HG02885 (cell line): ENCODE data around the gene PPP2R5B.

ENCODE experiments used
- ATAC-seq: cut with Tn5 transposase; IDR thresholded peaks from one replicate; pipeline ENCODE4 v1.9.1; 2021; ENCODE audit warnings: mild to moderate bottlenecking; ENCODE audit not compliant: unreplicated experiment, poor library complexity

Gene PPP2R5B

DNA sequence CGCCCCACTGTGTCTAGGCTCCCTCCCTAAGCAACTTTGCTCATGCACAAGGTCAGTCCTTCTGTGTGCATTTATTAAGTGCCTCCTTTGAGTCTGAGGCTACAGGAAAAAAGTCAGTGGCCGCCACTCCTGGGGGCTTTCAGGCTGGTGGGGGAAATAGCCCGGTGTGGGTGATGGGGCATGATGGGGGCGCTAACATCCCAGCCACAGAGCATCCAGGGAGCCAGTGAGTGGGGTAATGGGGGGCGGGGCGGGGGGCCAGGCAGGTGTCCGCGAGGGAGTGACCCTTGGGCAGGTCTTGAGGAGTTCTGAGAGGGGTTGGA lies 36.1 kb upstream of the PPP2R5B start:
- ATAC-seq, result no peak

DNA sequence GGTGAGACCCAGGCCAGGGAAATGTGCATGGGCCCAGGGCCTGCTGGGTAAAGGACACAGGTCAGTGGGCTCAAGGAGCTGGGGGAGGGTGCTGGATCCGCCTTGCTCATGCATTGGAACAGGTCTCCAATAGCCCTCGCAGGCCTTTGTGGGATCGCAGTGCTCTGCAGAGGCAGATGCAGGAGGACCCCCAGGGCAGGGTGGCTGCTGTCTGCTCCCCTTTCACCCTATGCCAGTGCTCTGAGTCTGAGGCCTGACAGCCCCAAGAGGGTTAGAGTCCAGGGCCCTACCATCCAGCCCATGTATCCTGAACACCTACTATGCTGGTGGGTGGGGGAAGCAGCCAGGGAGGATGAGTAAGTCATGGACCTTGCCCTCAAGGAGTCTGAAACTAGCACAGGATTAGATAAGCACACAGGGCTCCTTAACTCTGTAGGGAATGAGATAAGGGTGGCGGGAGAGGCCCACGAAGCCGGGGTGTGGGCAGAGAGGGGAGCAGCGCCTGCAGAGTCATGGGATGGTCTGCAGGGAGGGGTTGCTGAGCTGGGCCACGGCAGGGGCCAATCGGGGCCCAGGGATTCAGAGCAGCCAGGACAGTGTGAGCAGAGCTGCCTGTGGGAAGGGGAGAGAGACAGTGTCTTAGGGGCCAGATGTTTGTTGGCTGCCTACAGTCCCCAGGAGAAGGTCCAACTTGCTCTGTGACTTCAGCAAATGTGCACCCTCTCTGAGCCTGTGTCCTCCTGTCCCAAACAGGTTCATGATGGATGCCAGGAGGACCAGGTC lies 35.6 kb upstream of the PPP2R5B start:
- no peak for ATAC-seq

DNA sequence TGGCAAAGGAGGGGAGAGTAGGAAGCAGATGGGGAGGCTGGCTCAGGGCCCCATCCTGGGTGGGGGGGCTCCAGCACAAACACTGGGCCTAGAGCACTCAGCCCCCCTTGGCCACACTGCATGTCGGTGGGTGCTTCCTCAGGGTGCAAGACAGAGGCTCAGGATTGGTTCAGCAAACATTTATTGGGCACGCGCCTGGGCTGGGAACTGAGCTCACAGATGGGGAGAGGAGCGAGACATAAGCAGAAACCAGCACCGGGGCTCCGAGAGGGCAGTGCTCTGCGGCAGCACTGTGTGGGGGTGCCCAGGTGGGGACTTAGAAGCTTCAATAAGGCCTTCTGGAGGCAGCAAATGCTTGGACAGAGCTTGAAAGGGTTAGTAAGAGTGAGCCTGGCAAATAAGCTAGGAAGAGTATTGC lies 34.0 kb upstream of the PPP2R5B start:
- no peak for ATAC-seq

DNA sequence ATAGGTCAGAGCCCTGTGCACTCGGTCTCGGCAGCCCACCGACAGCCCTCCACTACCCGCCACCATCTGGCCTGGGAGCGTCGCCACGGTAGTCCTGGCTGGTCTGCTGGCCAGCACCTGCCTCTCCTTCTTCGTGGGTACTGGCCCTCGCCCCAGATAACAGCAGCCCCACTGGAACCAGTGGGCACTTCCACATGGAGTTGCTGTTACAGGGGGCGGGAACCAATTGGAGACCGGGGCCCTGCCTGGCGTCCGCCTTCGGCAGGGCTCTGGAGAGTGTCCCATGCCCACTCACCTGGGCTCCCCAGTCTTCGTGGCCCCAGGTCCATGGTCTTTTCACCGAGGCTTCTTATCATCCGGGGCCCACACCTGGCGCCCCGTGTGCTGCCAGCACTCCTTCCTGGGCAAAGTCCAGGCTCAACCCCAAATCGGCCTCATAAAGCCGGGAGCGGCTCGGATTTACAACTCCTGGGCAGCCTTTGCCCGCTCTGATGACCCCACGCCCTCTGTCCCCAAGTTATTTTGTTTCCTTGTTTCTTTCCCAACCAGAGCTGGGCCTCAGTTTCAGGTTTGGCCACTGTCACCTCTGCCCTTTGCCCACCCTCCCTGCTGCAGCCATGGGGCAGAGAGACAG lies 33.2 kb upstream of the PPP2R5B start:
- no peak for ATAC-seq

DNA sequence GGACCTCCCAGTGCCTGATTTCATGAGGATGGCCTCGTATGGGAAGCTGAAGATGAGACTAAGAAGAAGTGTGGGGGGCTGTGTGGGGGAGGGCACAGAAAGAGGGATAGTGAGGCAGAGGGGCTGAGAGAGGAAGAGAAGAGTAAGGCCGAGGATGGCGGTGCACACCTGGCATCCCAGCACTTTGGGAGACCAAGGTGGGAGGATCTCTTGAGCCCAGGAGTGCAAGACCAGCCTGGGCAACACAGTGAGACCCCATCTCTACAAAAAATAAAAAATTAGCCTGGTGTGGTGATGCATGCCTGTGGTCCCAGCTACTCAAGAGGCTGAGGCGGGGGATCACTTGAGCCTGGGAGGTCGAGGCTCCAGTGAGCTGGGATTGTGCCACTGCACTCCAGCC lies 32.6 kb upstream of the PPP2R5B start:
- ATAC-seq, result no peak

DNA sequence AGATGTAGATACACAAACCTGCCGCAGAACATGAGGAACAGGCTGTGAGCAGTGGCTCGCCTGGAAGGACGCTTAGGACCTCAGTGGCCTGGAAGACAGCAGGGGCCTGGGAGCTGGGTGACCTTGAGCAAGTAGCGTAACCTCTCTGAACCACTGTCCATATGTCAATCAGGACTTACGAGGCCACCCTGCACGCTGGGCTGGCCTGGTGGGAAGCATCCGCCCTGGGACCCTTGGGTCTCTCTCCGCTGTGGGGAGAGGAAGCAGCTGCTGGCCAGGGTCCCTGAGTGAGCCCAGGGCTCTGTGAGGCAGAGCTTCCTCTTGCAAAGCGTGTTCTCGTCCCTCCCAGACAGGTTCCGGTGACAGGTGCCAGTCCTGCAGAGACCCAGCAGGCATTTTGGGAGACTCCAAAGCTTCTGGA lies 32.1 kb upstream of the PPP2R5B start:
- no peak for ATAC-seq

DNA sequence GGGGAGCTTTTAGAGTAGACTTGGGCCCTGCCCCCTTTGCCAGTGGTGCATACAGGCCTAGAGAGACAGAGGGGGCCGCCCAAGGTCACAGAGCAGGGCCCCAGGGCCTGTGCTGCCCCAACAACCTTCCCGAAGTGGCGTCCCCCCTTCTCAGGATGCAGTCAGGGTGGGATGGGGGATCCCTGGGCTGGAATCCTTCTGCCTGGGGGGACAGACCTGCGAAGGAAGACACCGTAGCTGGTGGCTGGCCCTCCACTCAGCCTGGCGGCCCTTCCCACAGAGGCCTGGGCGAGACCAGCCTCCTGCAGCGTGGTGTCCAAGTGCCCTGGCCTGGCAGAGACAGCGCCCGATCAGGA lies 31.7 kb upstream of the PPP2R5B start:
- no peak for ATAC-seq

DNA sequence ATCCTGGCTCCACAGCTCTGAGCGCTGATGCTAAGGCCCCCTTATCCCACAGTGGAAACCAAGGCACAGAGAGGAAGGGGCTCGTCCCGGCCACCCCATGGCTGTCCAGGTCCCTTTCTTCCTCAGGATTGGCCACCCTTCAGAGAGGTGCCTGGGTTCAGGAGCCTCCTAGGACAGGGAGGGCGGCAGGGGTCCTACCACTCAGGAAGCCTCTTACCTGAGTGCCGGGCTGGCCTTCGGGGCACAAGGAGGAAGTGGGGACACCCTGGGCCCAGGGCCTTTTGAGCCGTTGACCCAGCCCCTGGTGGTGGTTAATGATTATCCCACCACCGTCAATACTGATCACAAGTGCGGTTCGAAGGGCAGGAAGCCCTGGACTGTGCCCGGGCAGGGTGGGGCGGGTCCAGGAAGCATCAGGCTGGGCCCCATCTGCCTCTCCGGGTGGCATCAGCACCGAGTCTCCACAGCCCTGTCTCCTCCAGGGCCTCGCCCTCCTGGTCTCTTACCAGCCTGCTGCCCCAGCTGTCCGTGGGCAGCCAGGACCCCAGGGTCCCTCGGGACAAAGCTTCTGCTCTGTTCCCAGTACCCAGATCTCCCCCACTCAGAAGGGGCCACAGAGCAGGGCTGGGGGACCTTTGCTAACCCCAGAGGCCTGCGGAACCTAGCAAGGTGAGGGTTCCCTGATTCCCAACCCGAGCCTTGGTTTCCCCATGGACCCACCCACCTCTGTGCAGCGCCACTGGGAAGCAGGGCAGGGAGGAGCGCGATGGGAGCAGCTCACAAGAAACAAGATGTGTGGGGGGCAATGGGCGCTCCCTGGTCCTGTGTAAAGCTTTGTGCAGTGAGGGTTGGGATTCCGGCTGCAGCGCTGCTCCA lies 31.1 kb upstream of the PPP2R5B start:
- no peak for ATAC-seq

DNA sequence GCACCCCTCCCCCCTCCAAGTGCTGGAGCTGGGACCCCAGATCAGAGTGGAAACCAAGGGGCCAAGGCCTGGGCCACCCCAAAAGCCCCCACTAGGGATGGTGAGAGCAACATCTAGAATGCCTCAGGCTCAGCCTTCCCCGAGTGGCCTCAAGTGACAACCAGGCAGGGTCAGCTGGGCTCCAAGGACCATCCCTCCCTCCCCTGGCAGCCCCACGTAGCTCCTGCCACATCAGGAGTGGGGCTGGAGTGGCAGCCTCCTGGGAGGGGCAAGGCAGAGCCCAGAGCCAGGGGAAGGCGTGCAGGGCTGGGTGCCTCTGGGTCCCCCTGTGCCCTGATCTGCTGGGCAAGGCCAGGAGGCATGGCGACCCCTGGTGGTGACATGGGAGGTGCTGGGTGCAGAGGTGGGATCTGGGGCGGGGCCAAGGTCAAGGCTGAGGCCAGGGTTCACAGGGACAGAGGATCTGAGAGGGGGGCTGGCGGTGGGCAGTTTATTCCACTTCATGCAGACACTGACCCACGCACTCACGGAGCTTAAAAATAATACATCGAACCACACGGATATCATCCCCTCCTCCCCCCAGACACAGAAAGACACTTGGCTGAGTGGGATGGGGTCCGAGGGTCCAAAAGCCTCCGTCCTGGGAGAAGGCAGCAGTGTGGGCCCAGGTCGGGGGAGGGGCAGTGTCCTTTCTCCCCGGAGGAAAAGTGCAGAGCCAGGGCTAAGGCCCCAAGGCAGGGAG lies 30.2 kb upstream of the PPP2R5B start:
- ATAC-seq, result peak; percentile 57

DNA sequence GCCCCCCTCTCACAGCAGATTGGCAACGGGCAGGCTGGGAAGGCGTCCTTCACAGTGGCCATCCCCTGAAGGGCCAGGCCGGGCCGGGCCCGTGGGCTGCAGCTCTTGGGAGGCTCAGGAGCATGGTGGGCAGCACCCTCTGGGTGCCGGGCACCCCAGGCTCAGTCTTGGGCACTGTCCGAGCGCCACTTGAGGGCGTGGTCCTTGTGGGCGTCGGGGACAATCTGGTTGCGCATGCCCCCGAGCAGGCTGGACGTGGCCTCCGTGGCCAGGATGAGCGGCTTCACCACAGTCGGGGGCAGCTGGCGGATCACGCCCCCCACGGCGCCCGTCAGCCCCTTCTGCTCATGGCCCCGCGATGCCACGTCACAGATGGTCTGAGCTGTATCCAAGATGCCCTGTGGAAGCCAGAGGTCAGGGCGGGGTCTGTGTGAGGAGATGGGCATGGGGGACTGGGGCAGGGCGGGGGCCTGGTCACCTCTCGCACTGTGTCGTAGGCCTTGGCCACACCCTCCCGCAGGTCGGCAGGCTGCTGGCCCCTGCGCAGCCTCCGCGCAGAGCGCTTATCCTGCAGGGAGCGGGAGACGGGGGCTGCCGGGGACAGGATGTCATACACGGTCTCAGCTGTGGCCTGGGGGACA lies 29.6 kb upstream of the PPP2R5B start:
- no peak for ATAC-seq

DNA sequence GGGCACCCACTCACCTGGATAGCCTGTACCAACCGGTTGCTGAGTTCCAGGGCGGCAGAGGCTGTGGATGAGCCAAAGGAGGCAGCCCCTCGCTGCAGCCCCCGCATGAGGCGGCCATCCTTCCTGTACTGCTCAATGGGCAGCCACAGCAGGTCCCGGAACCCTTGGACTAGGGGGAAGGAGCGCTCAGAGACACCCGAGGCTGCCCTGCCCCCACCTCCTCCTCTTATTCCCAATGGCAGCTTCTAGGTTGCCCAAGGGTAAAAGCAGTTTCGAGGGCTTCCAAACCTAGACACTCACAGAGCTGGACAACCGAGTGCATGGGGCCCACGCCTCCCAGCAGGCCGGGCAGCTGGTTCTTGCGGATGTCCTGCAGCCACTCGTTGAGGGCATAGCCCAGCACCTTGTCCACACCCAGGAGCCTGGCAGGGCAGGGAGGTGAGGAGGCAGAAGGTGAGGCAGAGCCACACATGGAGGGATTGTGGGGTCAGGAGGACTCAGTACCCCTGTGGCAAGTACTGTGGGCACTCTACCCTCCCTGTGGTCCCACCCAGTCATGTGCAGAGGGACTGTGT lies 28.0 kb upstream of the PPP2R5B start:
- no peak for ATAC-seq

DNA sequence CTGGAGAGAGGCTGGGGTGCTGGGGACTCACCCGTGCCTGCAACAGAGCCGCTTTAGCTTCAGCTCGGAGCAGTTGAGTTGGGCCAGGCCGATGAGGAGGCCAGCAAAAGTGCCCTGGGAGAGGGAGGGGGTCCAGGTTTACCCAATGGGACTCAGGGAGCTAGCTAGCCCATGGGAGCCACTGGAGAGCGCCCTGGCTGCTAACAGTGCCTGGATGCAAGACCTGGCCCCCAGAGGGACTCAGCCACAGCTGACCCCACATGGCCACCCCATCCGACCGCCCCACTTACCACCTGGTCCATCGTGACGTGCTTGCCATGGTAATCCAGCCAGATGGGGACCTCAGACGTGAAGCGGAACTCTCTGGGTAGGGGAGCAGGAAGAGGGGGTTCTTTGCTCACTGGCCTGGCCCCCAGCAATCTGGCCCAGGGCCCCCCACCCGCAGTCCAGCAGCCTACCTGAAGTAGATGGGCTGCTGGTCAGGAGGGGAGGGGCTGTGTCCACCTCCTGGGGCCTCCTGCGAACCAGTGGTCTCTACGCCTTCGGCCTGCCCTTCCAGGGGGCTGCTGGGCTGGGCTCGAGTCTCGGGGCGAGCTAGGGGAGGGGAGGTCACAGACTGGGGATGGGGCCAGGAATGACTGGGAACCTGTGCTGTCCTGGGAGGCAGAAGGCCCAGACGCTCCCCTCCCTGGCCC lies 27.0 kb upstream of the PPP2R5B start:
- ATAC-seq, result no peak

DNA sequence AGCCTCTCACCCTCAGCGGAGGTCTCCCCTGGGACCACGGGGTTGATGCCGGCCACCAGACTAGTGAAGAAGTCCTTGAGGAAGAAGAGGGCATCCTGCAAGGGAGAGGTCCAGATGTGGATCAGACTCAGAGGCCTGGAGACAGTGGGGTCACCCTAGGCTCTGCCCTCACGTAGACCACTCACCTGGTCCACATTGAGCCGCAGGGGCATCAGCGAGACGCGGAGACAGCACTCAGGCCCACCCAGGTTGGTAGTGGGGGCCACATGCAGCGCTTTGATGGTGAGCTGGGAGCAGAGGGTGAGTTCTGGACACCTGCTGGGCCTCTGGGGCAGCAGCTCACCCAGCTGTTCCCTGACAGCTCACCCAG lies 26.4 kb upstream of the PPP2R5B start:
- ATAC-seq, result no peak

DNA sequence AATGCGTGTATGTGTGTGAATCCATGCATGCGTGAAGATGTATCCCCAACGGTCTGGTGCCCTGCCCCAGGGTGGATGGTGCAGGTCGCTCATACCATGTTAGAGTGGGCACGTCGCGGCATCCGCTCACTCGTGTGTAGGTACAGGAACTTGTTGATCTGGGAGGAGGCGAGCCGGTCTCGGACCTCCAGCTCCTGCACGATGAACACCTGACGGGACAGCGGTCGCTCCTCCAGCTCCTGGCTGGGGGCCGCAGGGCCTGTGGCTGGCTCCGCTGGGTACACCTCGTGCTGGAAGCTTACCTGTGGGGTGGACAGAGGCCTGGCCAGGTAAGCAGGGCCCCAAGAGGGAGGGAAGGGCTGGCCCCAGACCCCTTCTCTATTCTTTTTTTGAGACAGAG lies 25.9 kb upstream of the PPP2R5B start:
- no peak for ATAC-seq

DNA sequence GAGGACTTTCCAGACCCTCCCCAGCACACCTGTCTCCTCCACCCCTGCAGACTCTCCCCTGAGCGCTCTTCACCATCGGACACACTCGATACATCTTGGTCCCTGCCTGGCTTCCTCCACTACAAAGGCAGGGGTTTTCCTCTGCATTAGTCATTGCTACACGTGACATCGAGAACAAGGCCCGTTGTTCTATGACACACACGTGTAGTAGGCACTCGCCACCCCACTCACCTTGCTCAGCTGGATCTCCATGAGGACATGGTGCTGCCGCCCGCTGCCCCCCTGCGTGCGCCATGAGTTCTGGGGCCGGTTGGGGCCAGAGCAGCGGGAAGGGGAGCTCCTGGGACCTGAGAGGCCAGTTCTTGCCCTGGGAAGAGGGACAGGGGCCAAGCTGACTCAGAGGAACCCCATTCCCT lies 24.2 kb upstream of the PPP2R5B start:
- no peak for ATAC-seq

DNA sequence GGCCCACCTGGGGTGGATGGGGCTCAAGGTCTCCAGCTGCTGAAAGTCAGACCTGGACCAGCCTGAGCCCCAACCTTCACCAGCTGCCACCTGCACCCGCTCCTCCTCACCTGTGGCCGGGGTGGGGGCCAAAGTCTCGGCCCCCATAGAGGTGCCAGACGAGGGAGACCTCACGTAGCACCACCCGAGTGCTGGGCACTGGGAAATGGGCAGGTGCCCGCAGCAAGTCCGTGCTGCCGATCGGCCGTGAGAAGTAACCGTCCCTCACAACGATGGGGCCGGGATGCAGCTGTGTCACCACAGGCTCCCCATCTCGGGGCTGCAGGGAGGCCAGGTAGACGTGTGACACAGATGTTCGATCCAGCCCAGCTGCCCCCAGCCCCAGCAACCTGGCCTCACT lies 23.7 kb upstream of the PPP2R5B start:
- no peak for ATAC-seq

DNA sequence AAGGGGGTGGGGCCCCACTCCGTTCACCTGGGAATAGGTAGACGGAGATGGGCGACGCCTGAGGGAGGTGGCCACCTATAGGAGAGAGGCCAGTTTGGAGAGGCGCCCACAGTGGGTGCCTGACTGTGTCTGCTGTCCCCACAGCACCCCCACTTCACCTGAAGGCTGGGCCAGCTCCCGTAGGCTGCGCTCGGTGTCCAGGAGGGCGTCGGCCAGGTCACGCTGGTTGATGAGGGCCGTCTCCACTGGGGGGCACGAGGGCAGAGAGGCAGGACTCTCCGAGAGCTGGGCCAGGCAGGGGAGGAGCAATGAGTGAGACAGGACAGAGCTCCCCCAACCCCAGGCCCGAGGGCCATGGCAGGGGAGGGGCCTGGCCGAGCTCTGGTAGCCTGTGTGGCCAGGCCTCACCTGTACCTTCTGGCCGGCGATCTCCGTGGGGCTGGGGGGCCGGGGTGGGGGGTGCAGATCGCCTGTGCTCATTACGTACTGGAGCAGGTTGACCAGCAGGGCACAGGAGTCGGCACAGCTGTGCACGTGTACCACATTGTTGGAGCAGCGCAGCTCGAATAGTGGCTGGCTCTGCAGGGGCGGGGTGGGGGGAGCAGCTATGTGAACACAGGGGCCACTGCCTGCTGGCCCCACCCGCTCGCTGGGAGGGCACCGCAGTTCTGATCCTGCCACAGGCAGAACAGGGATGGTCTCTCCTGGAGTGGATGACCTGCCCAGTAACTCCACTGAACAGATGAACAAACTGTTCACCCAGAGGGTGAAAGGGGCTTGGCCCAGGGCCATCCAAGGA lies 22.2 kb upstream of the PPP2R5B start:
- ATAC-seq, result no peak

DNA sequence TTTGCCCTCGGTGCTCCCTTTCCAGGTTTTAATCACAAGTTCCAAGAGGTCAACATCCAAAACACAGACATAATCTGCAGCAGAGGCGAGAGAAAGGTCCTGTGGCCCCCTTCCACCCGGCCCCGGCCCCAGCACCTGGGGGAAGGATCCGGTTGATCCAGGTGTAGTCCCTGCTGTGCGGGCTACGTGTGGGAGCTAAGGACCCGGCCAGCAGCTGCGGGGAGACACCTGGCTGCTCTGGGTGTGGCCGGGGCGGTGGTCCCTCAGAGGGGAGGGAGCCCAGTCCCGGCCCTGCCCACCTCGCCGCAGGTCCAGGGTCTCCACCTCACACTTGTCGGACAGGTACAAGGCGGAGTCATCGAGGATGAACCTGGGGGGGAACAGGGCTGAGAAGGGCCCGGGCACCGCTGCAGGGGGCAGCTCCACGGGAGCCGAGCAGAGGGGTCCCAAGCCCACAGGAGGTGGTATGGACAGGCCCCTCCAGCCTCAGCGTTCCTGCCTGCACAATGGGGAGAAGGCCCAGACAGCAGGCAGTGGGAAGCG lies 21.1 kb upstream of the PPP2R5B start:
- ATAC-seq, result no peak
